ENCODE data around the gene SMARCD1.
"Not testable (repeated sequence)": the region's sequence is repeated elsewhere in the genome, so short reads cannot be mapped to it uniquely, and the experiment has no call there.

Gene SMARCD1

DNA sequence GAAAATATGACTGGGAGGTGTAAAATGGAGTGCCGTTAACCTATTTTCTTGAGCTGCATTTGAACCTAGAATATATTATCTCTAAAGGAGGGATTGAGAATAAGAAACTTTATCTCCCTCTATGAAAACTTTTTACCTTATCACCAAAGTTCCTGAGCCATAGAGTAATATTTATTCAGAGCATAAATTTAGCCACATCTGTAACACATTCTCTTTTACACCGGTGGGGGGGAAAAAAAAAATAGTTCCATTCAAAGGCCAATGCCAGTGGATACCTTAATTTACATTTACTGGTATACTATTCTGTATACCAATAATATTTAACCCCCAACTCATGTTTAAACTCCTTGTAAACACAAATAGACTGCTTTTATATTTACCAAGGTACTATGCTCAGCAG is 60.3 kb downstream of the SMARCD1 start:
- DNase-seq: no peak

DNA sequence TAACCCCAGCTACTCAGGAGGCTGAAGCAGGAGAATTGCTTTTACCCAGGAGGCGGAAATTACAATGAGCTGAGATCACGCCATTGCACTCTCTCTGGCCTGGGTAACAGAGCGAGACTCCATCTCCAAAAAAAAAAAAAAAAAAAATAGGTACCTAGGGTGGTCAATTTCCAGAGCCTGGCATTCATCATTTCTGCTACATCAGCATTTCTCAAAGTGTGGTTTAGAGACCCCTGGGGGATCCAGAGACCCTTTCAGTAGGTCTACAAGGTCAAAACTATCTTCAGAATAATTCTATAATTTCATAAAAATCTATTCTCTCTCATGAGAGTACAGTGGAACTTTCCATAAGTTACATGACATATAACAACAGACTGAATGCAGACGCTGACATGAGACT is 62.1 kb downstream of the SMARCD1 start:
- DNase-seq: no peak

DNA sequence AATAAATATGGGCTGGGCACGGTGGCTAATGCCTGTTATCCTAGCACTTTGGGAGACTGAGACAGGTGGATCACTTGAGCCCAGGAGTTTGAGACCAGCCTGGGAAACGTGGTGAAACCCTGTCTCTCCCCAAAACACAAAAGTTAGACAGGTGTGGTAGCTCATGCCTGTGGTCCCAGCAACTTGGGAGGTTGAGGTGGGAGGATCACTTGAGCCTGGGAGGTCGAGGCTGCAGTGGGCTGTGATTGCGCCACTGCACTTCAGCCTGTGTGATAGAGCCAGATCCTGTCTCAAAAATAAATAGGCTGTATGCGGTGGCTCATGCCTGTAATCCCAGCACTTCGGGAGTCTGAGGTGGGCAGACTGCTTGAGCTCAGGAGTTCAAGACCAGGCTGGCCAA is 62.9 kb downstream of the SMARCD1 start:
- DNase-seq: not testable (repeated sequence)

DNA sequence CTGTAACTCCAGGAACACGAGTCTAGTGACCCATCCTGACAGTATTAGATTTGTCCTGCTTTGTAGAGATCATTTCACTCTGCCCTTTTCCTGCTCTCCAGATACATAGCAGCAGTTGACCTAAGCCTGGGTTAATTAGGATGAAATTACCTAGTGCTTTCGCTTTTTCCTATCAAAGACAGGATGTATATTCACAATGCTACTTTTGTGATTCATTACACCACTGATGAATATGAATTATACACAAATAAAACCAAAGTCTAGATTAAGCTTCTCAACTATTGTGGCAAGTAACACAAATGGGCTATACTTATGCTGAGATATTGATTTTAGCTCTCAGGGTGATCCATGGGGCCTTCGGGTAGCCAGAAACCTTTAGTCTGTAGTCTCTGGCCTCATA is 64.2 kb downstream of the SMARCD1 start:
- no peak for DNase-seq

Measured in DMS153 (cell line).